AG04450 (cell line): ENCODE results near the gene THAP10. TPM values are rescaled to one million over a fixed set of nuclear protein-coding genes. Genes with fewer than 3 reads are reported as not detected.

ENCODE experiments used
- CTCF ChIA-PET: fragments of 300-600, 350-600 bp; formaldehyde crosslinking; extraction: SDS; loops from one replicate; lab custom pipeline; 2022; ENCODE audit warnings: antibody characterized with exemption, inconsistent platforms; lab: Charles Lee
- POLR2A ChIA-PET: fragments of 350-600 bp; formaldehyde crosslinking; extraction: SDS; loops from one replicate; lab custom pipeline; 2021; ENCODE audit warnings: antibody characterized with exemption, inconsistent platforms; lab: Yijun Ruan, JAX
- DNase-seq: peaks from one replicate; pipeline ENCODE4 v3.0.0-alpha.2; 2011; ENCODE audit warnings: low read depth, low spot score
- H3K27ac ChIP-seq: one replicate; pipeline ENCODE4 v1.5.1; 2012; ENCODE audit warnings: low read depth, low read length, control low read depth
- H3K27me3 ChIP-seq: one replicate; pipeline ENCODE4 v1.6.0; 2012; ENCODE audit warnings: low read length; ENCODE audit not compliant: control insufficient read depth, insufficient read depth
- H3K4me3 ChIP-seq: 2 replicates; pipeline ENCODE4 v1.5.1; 2011; ENCODE audit warnings: mild to moderate bottlenecking, low read depth, low read length, control low read depth
- H3K9me3 ChIP-seq: 2 replicates; pipeline ENCODE4 v1.5.1; 2012; ENCODE audit warnings: low read length; ENCODE audit not compliant: control insufficient read depth, insufficient read depth
- CTCF ChIP-seq: IDR thresholded peaks from 2 replicates; pipeline ENCODE4 v1.5.1; 2011; ENCODE audit warnings: low read depth, low read length, control low read depth, inconsistent platforms
- polyA plus RNA-seq: library from polyadenylated mRNA; depleted of rRNA; stranded (reverse); fragments of >200 nt; gene quantifications from 2 replicates; pipeline ENCODE4 v1.2.3, GENCODE V29; 2011

The THAP10 gene
- polyA plus RNA-seq, 1 experiment: 5.7 TPM

GRCh38 chr15:70920981-70921696 is 28.9 kb upstream of the THAP10 start:
- Histone ChIP-seq H3K27me3 (no peaks in the 10 kb centered on the region), H3K9me3 (peaks cover 16% of the 10 kb centered on the region), H3K27ac (no peak overlapping the region), H3K4me3 (no peak overlapping the region)
- CTCF ChIA-PET: no interaction called here
- POLR2A ChIA-PET: no interaction called here
- DNase-seq: peak; percentile 27
- TF ChIP-seq CTCF: no peak

- DNase-seq: no peak
- Histone ChIP-seq H3K27ac (no peak overlapping the region), H3K27me3 (no peaks in the 10 kb centered on the region), H3K4me3 (no peak overlapping the region), H3K9me3 (peaks cover 16% of the 10 kb centered on the region)
- POLR2A ChIA-PET: no interaction called here
- TF ChIP-seq CTCF: no peak
- CTCF ChIA-PET: interaction anchor here (1.2 kb wide), 1 partner anchor 106 kb away, joined by 3 read pairs; no protein-coding TSS in a partner anchor
These were observed 25.7 kb upstream of the THAP10 start for GRCh38 chr15:70917955-70918354.

- ChIA-PET CTCF (no interaction called here), POLR2A (no interaction called here)
- no peak for DNase-seq
- Histone ChIP-seq H3K4me3 (no peak overlapping the region), H3K27ac (no peak overlapping the region), H3K9me3 (peaks cover 16% of the 10 kb centered on the region), H3K27me3 (no peaks in the 10 kb centered on the region)
- TF ChIP-seq CTCF: no peak
These were observed 24.3 kb upstream of the THAP10 start for GRCh38 chr15:70916531-70916930.

GRCh38 chr15:70912187-70912586 is 20.0 kb upstream of the THAP10 start:
- no peak for DNase-seq
- no peaks in the 10 kb centered on the region for H3K27me3 ChIP-seq
- TF ChIP-seq CTCF: no peak
- H3K4me3 ChIP-seq: no peak overlapping the region
- no peak overlapping the region for H3K27ac ChIP-seq
- ChIA-PET CTCF (no interaction called here), POLR2A (no interaction called here)
- peaks cover 19% of the 10 kb centered on the region for H3K9me3 ChIP-seq

- POLR2A ChIA-PET: no interaction called here
These were observed 18.7 kb upstream of the THAP10 start for GRCh38 chr15:70910958-70911357.

More at GRCh38 chr15:70910958-70911357, 18.7 kb upstream of the THAP10 start:
- no peak for DNase-seq
- H3K4me3 ChIP-seq: no peak overlapping the region
- CTCF ChIA-PET: interaction anchor here (0.8 kb wide), 1 partner anchor 36 kb away, joined by 3 read pairs; no protein-coding TSS in a partner anchor
- no peak for TF ChIP-seq CTCF
- H3K27me3 ChIP-seq: no peaks in the 10 kb centered on the region
- H3K27ac ChIP-seq: no peak overlapping the region
- H3K9me3 ChIP-seq: peaks cover 16% of the 10 kb centered on the region; the same call in 1 of the 2 replicates
